GM10266 (cell line): ENCODE results near the gene BDKRB1.
A peak's percentile ranks its signal among the peaks of the same experiment; 100 is the strongest.

Source experiments
- DNase-seq: peaks from one replicate; pipeline ENCODE4 v3.0.0; 2012; ENCODE audit errors: extremely low spot score
- TF ChIP-seq, protein P1 (sequence below): IDR thresholded peaks from 2 replicates; pipeline ENCODE4 v1.5.1; 2012; ENCODE audit warnings: mild to moderate bottlenecking, low read depth; ENCODE audit not compliant: control insufficient read depth, insufficient read depth; ENCODE audit errors: missing control alignments

The BDKRB1 gene

DNA sequence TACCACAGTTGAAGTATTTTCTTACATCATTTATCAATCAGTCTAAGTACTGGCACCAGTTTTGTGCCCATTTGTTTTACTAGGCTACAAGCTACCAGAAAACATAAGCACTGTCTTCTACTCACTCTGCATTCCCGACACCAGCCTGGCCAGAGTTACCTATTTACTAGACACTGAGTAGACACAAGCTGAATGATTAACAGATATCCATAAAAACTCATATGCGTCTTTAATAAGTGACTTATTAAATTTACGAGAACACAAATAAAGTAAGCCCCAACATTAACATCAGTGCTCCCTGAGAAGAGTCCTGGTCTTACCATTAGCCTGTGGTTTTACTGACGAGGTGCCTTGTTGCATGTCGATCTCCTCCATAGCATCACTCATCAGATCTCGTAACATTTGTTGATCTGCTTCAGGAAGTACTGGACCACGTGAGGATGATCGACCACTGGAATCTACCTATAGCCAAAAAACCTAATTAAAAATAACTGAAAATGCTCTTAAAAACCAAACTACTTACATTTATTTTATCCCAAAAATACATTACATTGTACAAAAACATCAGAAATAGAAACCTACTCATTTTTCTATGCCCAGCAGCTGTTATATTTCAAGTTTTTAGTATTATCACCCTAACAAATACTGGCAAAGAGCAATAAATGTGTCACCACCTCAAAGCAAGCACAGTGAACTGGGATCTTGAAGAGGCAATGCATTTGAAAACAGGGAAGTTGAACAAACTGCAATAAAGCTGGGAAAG lies 53.3 kb downstream of the BDKRB1 start:
- DNase-seq, result no peak
- TF ChIP-seq, protein P1, sequence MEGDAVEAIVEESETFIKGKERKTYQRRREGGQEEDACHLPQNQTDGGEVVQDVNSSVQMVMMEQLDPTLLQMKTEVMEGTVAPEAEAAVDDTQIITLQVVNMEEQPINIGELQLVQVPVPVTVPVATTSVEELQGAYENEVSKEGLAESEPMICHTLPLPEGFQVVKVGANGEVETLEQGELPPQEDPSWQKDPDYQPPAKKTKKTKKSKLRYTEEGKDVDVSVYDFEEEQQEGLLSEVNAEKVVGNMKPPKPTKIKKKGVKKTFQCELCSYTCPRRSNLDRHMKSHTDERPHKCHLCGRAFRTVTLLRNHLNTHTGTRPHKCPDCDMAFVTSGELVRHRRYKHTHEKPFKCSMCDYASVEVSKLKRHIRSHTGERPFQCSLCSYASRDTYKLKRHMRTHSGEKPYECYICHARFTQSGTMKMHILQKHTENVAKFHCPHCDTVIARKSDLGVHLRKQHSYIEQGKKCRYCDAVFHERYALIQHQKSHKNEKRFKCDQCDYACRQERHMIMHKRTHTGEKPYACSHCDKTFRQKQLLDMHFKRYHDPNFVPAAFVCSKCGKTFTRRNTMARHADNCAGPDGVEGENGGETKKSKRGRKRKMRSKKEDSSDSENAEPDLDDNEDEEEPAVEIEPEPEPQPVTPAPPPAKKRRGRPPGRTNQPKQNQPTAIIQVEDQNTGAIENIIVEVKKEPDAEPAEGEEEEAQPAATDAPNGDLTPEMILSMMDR, result no peak

DNA sequence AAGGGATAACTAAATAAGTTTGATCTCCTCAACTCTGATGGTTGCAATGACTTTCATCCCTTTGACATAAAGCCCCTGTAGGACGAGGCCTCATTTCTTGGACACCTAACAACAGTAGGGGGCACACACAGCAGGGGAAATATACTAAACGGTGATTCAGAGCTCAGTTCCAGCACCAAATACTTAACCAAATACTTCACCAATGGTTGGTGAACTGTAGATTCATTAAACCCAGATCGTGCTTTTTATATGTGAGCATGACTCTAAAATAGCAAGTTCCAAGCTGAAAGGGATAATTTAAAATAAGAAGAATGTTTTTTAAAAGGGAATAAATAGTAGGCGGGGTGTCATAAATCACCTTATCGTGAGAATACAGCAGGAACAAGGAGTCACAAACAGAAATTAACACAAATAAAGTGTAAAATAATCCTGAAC lies 53.9 kb downstream of the BDKRB1 start:
- TF ChIP-seq, protein P1, result peak; percentile 21
- no peak for DNase-seq

DNA sequence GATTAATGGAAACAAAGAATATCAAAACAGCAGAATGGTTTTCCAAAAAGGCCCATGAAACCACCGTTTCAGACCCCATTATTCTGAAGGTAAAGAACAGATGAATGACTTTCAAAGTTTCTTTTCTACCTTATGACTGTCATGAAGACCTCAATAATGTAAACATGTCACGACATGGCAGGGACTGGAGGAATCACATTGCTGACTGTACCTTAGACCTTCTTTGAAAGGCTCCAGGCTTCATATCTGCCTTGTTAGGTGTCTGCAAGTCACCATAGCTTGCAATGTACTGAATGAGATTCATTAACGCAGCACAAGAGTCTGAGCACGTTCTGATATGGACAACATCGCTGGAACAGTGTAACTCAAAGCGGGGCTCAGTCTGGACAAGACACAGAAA lies 54.9 kb downstream of the BDKRB1 start:
- TF ChIP-seq, protein P1, result no peak
- DNase-seq, result no peak
